HTERT RPE-1 (cell line): ENCODE data around the gene HDAC10.
"Not testable (repeated sequence)": the region's sequence is repeated elsewhere in the genome, so short reads cannot be mapped to it uniquely, and the experiment has no call there.

ENCODE experiments used
- in situ Hi-C: fragments of 300-500 bp; cut with MboI; formaldehyde crosslinking; loops from 4 replicates; pipeline ENCODE4 v1.14.3; 2020; ENCODE audit warnings: low sequenced_read_pairs

Gene HDAC10

DNA sequence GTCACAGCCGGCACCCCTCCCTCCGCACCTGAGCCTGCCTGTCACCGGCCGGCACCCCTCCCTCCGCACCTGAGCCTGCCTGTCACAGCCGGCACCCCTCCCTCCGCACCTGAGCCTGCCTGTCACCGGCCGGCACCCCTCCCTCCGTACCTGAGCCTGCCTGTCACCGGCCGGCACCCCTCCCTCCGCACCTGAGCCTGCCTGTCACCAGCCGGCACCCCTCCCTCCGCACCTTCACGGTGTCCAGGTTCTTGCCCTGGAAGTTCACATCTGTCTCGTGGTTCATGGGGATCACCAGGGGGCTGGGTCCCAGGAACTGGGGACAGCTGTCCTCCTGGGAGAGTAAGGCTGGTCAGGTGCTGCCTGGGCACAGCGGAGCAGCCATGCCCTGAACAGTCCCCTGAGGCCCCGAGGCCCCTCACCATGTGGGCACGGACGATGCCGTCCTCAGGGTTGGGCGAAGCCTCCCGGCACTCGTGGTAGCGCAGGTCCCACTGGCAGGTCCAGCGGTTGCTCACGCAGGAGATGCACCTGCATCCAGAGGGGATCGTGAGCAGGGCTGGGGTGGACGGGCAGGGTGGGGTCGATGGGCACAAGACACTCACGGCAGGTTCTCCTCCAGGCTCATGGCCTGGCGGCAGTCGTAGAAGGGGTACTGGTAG is 34.6 kb upstream of the HDAC10 start:
- in situ Hi-C loops, result no loop called here

DNA sequence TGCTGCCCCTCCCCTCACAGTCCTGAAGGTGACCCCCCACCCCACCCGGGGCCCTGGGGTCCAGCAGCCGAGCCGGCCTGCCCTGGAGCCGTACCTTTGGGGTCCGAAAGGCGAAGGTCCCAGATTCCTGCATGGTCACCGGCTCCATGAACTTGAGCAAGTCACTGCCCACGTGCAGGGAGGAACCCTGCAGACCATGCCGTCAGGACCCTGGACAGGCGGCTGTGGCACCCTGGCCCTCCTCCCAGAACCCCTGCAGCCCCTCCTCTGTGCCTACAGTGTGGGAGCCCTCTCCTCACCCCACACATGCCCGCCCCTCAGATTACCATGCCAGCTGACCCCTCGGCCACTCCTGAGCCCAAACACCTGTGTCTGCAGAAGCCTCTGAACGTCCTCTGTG is 33.4 kb upstream of the HDAC10 start:
- in situ Hi-C loops, result no loop called here

DNA sequence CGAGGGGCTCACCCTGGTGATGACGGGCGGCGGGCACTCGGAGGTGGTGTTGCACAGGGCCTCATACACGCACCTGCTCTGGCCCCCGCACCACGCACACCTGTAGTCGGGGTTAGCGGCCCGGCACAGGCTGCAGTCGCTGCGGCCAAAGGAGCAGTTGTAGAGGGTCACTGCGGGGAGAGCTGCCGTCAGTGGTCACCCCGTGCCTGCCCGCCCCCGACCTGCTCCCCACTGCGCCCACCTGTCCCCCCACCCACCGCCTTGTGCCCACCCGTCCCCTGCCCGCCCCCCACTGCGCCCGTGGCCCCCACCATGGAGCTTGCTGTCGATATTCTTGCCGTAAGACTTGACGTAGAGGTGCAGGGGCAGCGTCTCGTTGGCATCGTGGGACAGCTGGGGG is 32.8 kb upstream of the HDAC10 start:
- in situ Hi-C loops, result no loop called here

DNA sequence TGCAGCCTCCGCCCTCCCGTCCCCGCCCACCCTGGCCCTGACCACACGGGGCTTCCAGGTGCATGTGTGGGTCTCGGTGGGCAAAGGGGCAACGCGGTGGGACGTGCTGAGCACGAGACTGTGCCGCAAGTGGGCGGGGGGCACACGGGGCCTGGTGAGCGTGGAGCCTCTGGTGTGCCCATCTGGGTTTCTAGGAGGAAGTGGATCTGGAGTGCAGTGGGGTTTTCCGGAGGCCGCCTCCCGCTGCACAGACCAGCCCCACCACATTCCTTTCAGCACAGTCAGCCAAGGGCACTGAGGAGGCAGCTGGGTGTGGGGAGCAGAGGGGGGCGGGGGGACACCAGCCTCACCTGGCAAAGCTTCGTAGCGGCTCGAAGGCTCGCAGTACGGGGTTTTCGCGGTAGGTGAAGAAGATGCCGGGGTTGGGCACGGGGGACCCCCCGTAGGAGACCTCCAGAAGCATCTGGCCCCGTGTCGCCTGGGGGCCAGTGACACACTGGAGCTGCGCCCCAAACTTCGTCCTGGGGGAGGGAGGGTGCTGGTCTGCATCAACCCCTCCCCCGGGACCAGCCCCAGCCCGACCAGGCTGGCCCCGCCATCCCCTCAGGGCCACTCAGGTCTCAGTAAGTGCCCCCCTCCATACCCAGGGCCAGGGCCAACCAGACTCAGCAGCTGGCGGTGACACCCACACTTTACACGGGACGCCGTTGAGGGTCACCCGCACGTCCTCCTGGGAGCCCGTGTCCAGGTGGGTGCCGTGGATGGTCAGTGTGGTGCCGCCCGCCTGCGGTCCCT is 31.5 kb upstream of the HDAC10 start:
- in situ Hi-C loops, result no loop called here

- in situ Hi-C loops, result no loop called here
Observed at GRCh38 chr22:50281957-50282356, 30.9 kb upstream of the HDAC10 start.

GRCh38 chr22:50281384-50281760 is 30.3 kb upstream of the HDAC10 start:
- in situ Hi-C loops, result no loop called here

DNA sequence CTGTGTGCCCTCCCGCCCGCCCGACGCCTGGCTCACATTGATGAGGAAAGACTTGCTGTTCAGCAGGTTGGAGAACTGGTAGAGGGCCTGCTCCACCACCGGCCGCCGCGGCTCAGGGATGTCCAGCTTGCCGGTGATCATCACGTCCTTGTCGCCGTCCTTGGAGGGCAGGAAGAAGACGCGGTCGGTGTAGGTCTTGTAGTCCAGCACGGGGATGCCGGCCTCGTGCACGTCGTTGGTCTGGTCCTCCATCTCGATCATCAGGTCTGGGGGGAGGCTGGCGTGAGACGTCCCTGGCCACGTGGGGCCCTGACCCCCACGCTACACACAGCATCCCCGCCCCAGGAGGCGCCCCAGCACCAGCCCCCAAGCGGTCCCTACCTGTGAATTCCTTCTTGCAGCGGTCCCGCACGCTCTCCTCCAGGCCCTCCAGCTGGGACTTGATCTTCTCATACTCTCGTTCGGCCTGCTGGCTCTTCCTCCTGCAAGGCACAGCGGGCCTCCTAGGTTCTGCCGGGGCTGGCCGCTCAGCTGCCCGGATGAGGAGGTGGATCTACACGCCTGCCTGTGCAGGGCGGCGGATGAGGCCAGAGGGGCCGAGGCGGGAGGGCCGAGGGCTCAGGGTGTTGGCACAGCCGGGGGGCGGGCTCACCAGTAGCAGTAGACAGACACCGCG is 29.8 kb upstream of the HDAC10 start:
- in situ Hi-C loops, result no loop called here

DNA sequence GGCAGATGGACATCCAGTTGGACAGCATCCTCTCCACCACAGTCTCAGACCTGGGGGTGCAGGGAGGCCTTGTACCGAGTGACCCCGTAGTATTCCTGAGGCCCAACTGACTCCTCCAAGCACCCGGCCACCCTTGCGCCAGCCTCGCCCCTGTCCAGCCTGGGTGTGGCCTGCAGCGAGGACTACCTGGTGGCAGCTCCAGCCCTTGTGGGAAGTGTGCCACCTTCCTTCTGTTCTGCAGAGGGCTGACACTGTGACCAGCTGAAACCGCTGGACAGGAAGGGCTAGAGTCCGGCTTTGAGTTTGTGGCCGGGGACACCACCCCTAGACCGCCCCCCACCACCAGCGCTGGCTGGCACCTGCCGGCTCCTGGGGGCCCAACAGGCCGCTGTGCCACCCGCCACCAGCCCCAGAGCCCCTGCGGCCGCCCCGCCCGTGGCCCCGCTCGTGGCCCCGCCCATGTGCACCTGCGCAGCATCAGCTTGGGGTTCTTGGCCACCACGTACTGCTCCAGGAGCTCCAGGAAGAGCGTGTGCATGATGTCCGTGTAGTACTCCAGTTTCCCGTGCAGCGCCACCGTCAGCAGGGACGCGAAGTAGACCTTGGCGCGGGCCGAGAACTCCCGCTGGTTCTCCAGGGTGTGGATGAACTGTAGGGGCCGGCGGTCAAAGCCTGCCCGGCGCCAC is 29.1 kb upstream of the HDAC10 start:
- in situ Hi-C loops, result no loop called here

- in situ Hi-C loops, result no loop called here
Observed at GRCh38 chr22:50278956-50279619, 28.0 kb upstream of the HDAC10 start.

GRCh38 chr22:50278461-50278860 is 27.4 kb upstream of the HDAC10 start:
- in situ Hi-C loops, result no loop called here

GRCh38 chr22:50277761-50278160 is 26.7 kb upstream of the HDAC10 start:
- in situ Hi-C loops, result no loop called here

DNA sequence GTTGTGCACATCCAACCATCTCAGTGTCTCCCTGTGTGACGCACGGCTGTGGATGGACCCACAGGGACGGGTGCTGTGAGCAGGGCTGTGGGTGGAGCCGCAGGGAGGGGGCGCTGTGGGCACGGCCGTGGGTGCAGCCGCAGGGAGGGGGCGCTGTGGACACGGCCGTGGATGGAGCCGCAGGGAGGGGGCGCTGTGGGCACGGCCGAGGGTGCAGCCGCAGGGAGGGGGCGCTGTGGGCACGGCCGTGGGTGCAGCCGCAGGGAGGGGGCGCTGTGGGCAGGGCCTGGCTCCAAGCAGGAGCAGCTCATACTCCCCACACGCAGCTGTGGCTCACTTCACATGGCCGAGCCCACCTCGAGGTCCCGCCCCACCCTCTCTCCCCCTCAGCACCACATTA is 25.1 kb upstream of the HDAC10 start:
- in situ Hi-C loops, result no loop called here

GRCh38 chr22:50275181-50276055 is 24.4 kb upstream of the HDAC10 start:
- in situ Hi-C loops, result no loop called here

DNA sequence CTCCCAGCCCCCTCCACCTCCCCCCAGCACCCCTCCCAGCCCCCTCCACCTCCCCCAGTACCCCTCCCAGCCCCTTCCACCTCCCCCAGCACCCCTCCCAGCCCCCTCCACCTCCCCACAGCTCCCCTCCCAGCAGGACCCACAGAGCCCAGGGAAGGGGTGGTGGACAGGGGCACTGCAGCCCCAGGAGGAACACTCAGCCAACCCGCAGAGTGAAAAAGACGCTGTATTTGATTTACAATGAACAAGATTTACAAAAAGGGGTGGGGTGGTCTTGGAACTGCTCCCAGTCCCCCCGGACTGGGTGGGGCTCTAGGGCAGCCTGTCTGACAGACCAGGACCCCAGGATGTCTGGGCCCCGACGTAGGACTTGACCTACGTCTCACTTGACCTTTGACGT is 23.7 kb upstream of the HDAC10 start:
- in situ Hi-C loops, result no loop called here

DNA sequence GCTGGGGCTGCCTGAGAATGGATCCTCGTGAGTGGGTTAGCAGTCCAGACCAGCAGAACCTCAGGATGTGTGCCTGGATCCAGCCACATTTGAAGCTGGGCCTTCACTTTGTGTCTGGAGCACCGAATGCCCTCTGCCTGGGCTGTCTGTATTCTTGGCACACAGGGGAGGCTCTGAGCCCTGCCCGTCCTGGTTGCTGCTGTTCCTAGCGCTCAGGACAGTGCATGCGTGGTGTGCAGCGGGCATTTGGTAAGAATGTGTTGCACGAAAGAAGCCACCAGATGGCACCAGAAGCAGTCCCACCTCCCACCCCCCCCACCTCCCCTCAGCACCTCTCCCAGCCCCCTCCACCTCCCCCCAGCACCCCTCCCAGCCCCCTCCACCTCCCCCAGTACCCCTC is 23.2 kb upstream of the HDAC10 start:
- in situ Hi-C loops, result no loop called here

DNA sequence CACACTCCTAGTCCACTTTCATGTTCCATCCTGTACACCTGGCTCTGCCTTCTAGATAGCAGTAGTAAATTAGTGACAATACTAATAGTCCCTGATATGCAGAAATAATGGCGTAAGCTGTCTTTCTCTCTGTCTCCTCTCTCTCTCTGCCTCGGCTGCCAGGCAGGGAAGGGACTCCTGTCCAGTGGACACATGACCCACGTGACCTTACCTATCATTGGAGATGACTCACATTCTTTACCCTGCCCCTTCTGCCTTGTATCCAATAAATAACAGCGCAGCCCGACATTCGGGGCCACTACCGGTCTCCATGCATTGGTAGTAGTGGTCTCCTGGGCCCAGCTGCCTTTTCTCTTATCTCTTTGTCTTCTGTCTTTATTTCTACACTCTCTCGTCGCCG is 22.7 kb upstream of the HDAC10 start:
- in situ Hi-C loops, result not testable (repeated sequence)

GRCh38 chr22:50273352-50273751 is 22.3 kb upstream of the HDAC10 start:
- in situ Hi-C loops, result not testable (repeated sequence)

DNA sequence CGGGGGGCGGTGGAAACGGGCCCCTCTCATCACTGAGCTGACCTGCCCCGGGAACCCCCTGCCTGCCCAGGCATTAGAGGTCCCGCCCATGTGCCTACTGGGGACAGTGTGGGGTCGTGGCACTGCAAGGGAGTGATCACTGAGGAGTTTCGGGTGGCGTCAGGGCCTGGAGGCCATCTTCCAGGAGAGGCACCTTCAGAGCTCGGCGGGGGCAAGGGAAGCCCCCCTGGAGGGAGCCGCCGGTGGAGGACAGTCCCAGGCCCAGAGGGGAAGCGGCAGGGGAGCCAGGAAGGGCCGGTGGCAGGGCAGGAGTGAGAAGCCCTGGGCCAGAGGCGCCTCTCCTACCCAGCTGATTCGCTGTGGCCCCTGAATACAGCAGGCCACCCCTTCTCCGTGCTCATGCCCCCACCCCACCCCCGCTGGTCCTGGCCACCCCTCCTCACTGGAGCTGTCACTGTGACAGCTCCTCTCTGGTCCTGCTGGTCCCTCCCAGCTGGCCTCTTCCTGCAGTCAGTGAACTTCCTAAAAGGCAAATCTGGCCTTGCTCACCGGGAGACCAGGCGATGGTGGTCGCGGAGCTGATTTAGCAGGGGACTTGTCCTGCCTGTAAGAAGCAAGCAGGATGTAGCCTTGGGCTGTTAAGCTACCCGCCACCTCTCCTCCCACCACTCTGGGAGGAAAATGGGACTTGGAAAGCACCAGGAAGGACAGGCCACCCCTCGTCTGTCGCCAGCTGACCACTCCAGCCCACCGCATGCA is 21.2 kb upstream of the HDAC10 start:
- in situ Hi-C loops, result no loop called here

DNA sequence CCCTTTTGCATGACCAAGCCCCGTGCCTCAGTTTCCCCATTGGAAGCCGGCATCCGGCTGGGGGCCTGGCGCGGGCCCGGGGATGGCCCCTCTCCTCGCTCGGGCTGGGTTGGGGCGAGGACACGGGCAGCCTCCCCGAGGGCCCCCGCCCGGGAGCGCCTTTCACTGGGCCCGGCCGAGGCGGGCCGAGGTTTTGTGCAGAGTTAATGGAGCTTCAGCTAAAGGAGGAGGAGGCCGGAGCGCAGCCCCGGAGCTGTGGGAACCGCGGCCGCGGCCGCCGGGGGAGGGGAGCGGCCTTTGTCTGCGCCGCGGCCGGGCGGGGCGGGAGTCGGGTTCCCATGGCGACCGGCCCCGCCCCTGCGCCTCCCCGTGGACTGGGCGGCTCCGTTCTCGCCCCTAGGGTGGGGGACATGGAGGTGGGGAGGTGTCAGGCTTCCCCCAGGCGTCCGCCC is 20.5 kb upstream of the HDAC10 start:
- in situ Hi-C loops, result no loop called here
